Measurements from ENCODE around the gene AMELX.

Gene AMELX

DNA sequence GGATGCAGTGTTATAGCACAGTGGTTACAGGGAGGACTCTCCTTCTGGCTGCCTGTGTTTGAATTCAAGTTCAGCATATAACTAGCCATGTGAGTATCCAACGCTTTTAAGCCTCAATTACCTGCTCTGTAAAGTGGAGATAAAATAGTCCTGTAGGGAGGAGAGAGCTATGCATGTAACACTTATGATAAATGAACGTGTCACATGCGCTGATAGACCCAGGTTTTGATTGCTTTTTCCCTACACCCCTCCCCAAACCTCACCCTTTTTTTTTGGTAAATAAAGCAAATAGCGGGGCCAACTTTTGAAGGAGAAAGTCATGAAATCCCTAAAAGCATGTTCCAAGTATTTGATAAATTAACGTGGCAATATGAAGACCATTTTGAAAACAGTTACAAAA, 20.4 kb upstream of the AMELX start:
- no peak for DNase-seq (ENCODE audit: low spot score)
- no peak for TF ChIP-seq CTCF (IDR thresholded peaks at IDR 0.05; ENCODE audit: extremely low read depth, missing control alignments)

DNA sequence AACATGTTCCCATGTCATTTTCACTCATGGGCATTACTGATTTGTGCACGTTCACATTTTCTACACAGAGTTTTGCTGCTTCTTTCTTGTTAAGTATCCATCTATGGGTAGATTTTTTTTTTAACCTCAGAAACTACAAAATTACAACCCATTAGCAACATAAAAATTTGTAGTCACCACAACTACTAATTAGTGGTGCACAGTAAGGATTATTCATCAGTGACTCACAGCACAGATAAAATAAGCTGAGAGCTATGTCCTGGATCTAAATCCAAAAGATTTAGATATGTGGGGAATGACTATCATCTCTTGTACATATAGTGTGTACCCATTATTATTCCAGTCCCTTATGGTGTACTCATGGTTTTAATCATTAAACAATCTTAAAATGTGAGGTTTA, 19.7 kb upstream of the AMELX start:
- DNase-seq (ENCODE audit: low spot score), result no peak
- no peak for TF ChIP-seq CTCF (IDR thresholded peaks at IDR 0.05; ENCODE audit: extremely low read depth, missing control alignments)

GRCh38 chrX:11282043-11282442, 11.2 kb upstream of the AMELX start:
- DNase-seq (ENCODE audit: low spot score), result no peak
- no peak for TF ChIP-seq CTCF (IDR thresholded peaks at IDR 0.05; ENCODE audit: extremely low read depth, missing control alignments)

DNA sequence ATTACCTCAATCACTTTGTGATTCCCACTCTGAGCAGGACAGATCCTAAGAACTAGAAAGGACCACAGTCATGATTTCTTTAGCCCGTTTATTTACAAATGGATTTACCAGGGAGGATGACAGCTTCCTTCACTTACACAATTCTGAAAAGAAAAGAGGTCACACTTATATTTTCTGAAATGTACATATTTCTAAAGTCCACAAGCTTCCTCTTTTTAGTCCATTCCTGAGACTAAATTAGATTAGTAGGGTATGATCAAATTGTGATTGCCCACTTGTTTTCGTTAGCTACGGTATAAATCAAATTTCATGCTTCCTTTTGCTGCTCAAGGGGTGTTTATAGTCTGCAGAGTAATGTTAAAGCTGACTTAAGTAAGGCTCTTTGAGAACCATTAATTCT, 7.6 kb upstream of the AMELX start:
- no peak for TF ChIP-seq CTCF (IDR thresholded peaks at IDR 0.05; ENCODE audit: extremely low read depth, missing control alignments)
- DNase-seq (ENCODE audit: low spot score), result no peak

GRCh38 chrX:11287505-11287904, 5.7 kb upstream of the AMELX start:
- no peak for DNase-seq (ENCODE audit: low spot score)
- no peak for TF ChIP-seq CTCF (IDR thresholded peaks at IDR 0.05; ENCODE audit: extremely low read depth, missing control alignments)

GRCh38 chrX:11290416-11291102, 2.7 kb upstream of the AMELX start:
- DNase-seq (ENCODE audit: low spot score), result peak; percentile 5
- no peak for TF ChIP-seq CTCF (IDR thresholded peaks at IDR 0.05; ENCODE audit: extremely low read depth, missing control alignments)

GRCh38 chrX:11296051-11296450, 2.8 kb downstream of the AMELX start:
- TF ChIP-seq CTCF (IDR thresholded peaks at IDR 0.05; ENCODE audit: extremely low read depth, missing control alignments), result no peak
- DNase-seq (ENCODE audit: low spot score), result no peak

Measured in GM20000 (cell line).